ENCODE data around the gene ZNF492.
A peak's percentile ranks its signal among the peaks of the same experiment; 100 is the strongest.

ZNF492 gene

GRCh38 chr19:22633706-22634449 lies at the start of gene ZNF492:
ZNF492 (plus strand) TSS chr19:22634324; CDS start chr19:22653400, 19,076 bp downstream.
- peak; percentile 64 for DNase-seq (ENCODE audit: low read depth, low spot score)

- DNase-seq (ENCODE audit: low read depth, low spot score): no peak
Observed at GRCh38 chr19:22595422-22595821, 38.7 kb upstream of the ZNF492 start.

- DNase-seq (ENCODE audit: low read depth, low spot score): no peak
Observed at GRCh38 chr19:22595918-22596341, 38.2 kb upstream of the ZNF492 start.

GRCh38 chr19:22600690-22601648 lies 33.2 kb upstream of the ZNF492 start:
- no peak for DNase-seq (ENCODE audit: low read depth, low spot score)

GRCh38 chr19:22601906-22602630 lies 32.1 kb upstream of the ZNF492 start:
- no peak for DNase-seq (ENCODE audit: low read depth, low spot score)

- no peak for DNase-seq (ENCODE audit: low read depth, low spot score)
Observed at GRCh38 chr19:22602631-22603272, 31.4 kb upstream of the ZNF492 start.

- DNase-seq (ENCODE audit: low read depth, low spot score): no peak
Observed at GRCh38 chr19:22603518-22604440, 30.3 kb upstream of the ZNF492 start.

GRCh38 chr19:22604571-22605274 lies 29.4 kb upstream of the ZNF492 start:
- DNase-seq (ENCODE audit: low read depth, low spot score): no peak

- DNase-seq (ENCODE audit: low read depth, low spot score): no peak
Observed at GRCh38 chr19:22605275-22606211, 28.6 kb upstream of the ZNF492 start.

- DNase-seq (ENCODE audit: low read depth, low spot score): no peak
Observed at GRCh38 chr19:22606212-22606553, 27.9 kb upstream of the ZNF492 start.

GRCh38 chr19:22606954-22607652 lies 27.0 kb upstream of the ZNF492 start:
- DNase-seq (ENCODE audit: low read depth, low spot score): no peak

GRCh38 chr19:22607653-22608430 lies 26.3 kb upstream of the ZNF492 start:
- DNase-seq (ENCODE audit: low read depth, low spot score): no peak

GRCh38 chr19:22608441-22608840 lies 25.7 kb upstream of the ZNF492 start:
- no peak for DNase-seq (ENCODE audit: low read depth, low spot score)

GRCh38 chr19:22609630-22610029 lies 24.5 kb upstream of the ZNF492 start:
- no peak for DNase-seq (ENCODE audit: low read depth, low spot score)

- DNase-seq (ENCODE audit: low read depth, low spot score): no peak
Observed at GRCh38 chr19:22610121-22610520, 24.0 kb upstream of the ZNF492 start.

GRCh38 chr19:22612316-22612715 lies 21.8 kb upstream of the ZNF492 start:
- DNase-seq (ENCODE audit: low read depth, low spot score): no peak

GRCh38 chr19:22616659-22617058 lies 17.5 kb upstream of the ZNF492 start:
- no peak for DNase-seq (ENCODE audit: low read depth, low spot score)
